Fibroblast of skin of left biceps (primary cell): ENCODE data around the gene FXR1.
A peak's percentile ranks its signal among the peaks of the same experiment; 100 is the strongest.
"Not testable (repeated sequence)": the region's sequence is repeated elsewhere in the genome, so short reads cannot be mapped to it uniquely, and the experiment has no call there.

Source experiments
- DNase-seq, 2 experiments: peaks; one replicate each; pipeline ENCODE4 v3.0.0-alpha.2; 2013; ENCODE audit warnings: low read depth in 2 of 2

The FXR1 gene

GRCh38 chr3:180912304-180913296 lies at the start of gene FXR1:
Gene FXR1 (plus strand): TSS chr3:180912670. CDS start chr3:180912686, 16 bp downstream.
- DNase-seq = peak; percentile 46 to 47

GRCh38 chr3:180870008-180870699 lies 42.3 kb upstream of the FXR1 start:
- no peak for DNase-seq

- DNase-seq = no peak
Observed at GRCh38 chr3:180871901-180872300, 40.6 kb upstream of the FXR1 start.

- not testable (repeated sequence) for DNase-seq
Observed at GRCh38 chr3:180872430-180872829, 40.0 kb upstream of the FXR1 start.

- no peak for DNase-seq
Observed at GRCh38 chr3:180875124-180875698, 37.3 kb upstream of the FXR1 start.

GRCh38 chr3:180881065-180881801 lies 31.2 kb upstream of the FXR1 start:
- DNase-seq = no peak

- no peak for DNase-seq
Observed at GRCh38 chr3:180882115-180882514, 30.4 kb upstream of the FXR1 start.

- DNase-seq = no peak
Observed at GRCh38 chr3:180888992-180889560, 23.4 kb upstream of the FXR1 start.

- no peak for DNase-seq
Observed at GRCh38 chr3:180898572-180898971, 13.9 kb upstream of the FXR1 start.

GRCh38 chr3:180909369-180910127 lies 2.9 kb upstream of the FXR1 start:
- no peak for DNase-seq

- no peak for DNase-seq
Observed at GRCh38 chr3:180910823-180911222, 1.6 kb upstream of the FXR1 start.

- DNase-seq = no peak
Observed at GRCh38 chr3:180911876-180912303, 580 bp upstream of the FXR1 start.

- no peak for DNase-seq
Observed at GRCh38 chr3:180913581-180914404, 1.3 kb downstream of the FXR1 start.

GRCh38 chr3:180918542-180918941 lies 6.1 kb downstream of the FXR1 start:
- no peak for DNase-seq

- DNase-seq = no peak
Observed at GRCh38 chr3:180922242-180922641, 9.8 kb downstream of the FXR1 start.

GRCh38 chr3:180923561-180923960 lies 11.1 kb downstream of the FXR1 start:
- no peak for DNase-seq

- no peak for DNase-seq
Observed at GRCh38 chr3:180926526-180926925, 14.1 kb downstream of the FXR1 start.

- DNase-seq = no peak
Observed at GRCh38 chr3:180929376-180929775, 16.9 kb downstream of the FXR1 start.

- DNase-seq = no peak
Observed at GRCh38 chr3:180930526-180930925, 18.1 kb downstream of the FXR1 start.

GRCh38 chr3:180932819-180933218 lies 20.3 kb downstream of the FXR1 start:
- no peak for DNase-seq
